Erythroblast (primary cell): ENCODE measurements around the gene ATG4A.

Experiments used
- GATA1 ChIP-seq: IDR thresholded peaks from 2 replicates; pipeline ENCODE4 v1.6.1; 2011; ENCODE audit warnings: low read depth, mild to moderate bottlenecking, control low read depth, low read length, moderate library complexity
- POLR2A ChIP-seq: IDR thresholded peaks from 2 replicates; pipeline ENCODE4 v1.6.1; 2011; ENCODE audit warnings: mild to moderate bottlenecking, low read length

- TF ChIP-seq GATA1 (peak; percentile 32), POLR2A (peak; percentile 74)
These were observed 3.1 kb upstream of the ATG4A start for GRCh38 chrX:108088511-108088910.
